Measurements from ENCODE around the gene LMF1. TPM values are rescaled to one million over a fixed set of nuclear protein-coding genes. Genes with fewer than 3 reads are reported as not detected.

Gene LMF1
- total RNA-seq, 2 experiments from 2014 or later = 26.6 to 31.3 TPM

Other genes with a start within 250 kb of the LMF1 start
- 10 to 100 TPM; 21.6 to 23.2 TPM for gene ANTKMT, start 249.8 kb downstream of the LMF1 start, total RNA-seq
- 1 to 10 TPM; 5.8 to 6.1 TPM for gene CCDC78, start 244.5 kb downstream of the LMF1 start, total RNA-seq
- 10 to 100 TPM; 25.8 to 34.2 TPM for gene HAGHL, start 243.9 kb downstream of the LMF1 start, total RNA-seq
- gene CIAO3, start 230.0 kb downstream of the LMF1 start, total RNA-seq = 10 to 100 TPM; 39.6 to 42.4 TPM
- not detected for gene MSLN, start 210.2 kb downstream of the LMF1 start, total RNA-seq
- 10 to 100 TPM; 25.1 to 26.6 TPM for gene RPUSD1, start 182.6 kb downstream of the LMF1 start, total RNA-seq
- 10 to 100 TPM; 92.8 to 94.2 TPM for gene CHTF18, start 182.4 kb downstream of the LMF1 start, total RNA-seq
- gene GNG13, start 170.2 kb downstream of the LMF1 start, total RNA-seq = not detected
- under 1 TPM; 0.50 to 0.60 TPM for gene SOX8, start 10.8 kb upstream of the LMF1 start, total RNA-seq
- not detected for gene SSTR5, start 101.8 kb upstream of the LMF1 start, total RNA-seq
- not detected for gene C1QTNF8, start 125.3 kb upstream of the LMF1 start, total RNA-seq
- 1 to 10 TPM; 2.0 to 2.9 TPM for gene CACNA1H, start 182.1 kb upstream of the LMF1 start, total RNA-seq

All from activated naive CD8-positive, alpha-beta T cell treated with anti-CD3 and anti-CD28 coated beads, Interleukin-2, amount 10 ng/mL, durations not matched to agents 7 days and 5 days (primary cell).